Measurements from ENCODE around the gene GRB14.

Gene GRB14

GRCh38 chr2:164613321-164613982 lies 7.8 kb downstream of the GRB14 start:
- DNase-seq, result no peak

- DNase-seq, result no peak
Measured at GRCh38 chr2:164609790-164610189, 11.5 kb downstream of the GRB14 start.

GRCh38 chr2:164606557-164606956 lies 14.7 kb downstream of the GRB14 start:
- DNase-seq, result no peak

- DNase-seq, result no peak
Measured at GRCh38 chr2:164605295-164605694, 16.0 kb downstream of the GRB14 start.

- DNase-seq, result no peak
Measured at GRCh38 chr2:164600763-164601162, 20.5 kb downstream of the GRB14 start.

GRCh38 chr2:164599954-164600589 lies 21.2 kb downstream of the GRB14 start:
- no peak for DNase-seq

- DNase-seq, result no peak
Measured at GRCh38 chr2:164597983-164598382, 23.3 kb downstream of the GRB14 start.

- DNase-seq, result no peak
Measured at GRCh38 chr2:164595031-164595430, 26.3 kb downstream of the GRB14 start.

- no peak for DNase-seq
Measured at GRCh38 chr2:164593959-164594358, 27.3 kb downstream of the GRB14 start.

GRCh38 chr2:164593541-164593940 lies 27.7 kb downstream of the GRB14 start:
- no peak for DNase-seq

- no peak for DNase-seq
Measured at GRCh38 chr2:164589522-164589921, 31.8 kb downstream of the GRB14 start.

GRCh38 chr2:164581050-164581449 lies 40.2 kb downstream of the GRB14 start:
- DNase-seq, result no peak

GRCh38 chr2:164574931-164575330 lies 46.4 kb downstream of the GRB14 start:
- no peak for DNase-seq

- no peak for DNase-seq
Measured at GRCh38 chr2:164570475-164570874, 50.8 kb downstream of the GRB14 start.

GRCh38 chr2:164569378-164569777 lies 51.9 kb downstream of the GRB14 start:
- DNase-seq, result no peak

- DNase-seq, result no peak
Measured at GRCh38 chr2:164568317-164568716, 53.0 kb downstream of the GRB14 start.

GRCh38 chr2:164567335-164567989 lies 53.8 kb downstream of the GRB14 start:
- DNase-seq, result no peak

- DNase-seq, result no peak
Measured at GRCh38 chr2:164565359-164565758, 55.9 kb downstream of the GRB14 start.

- no peak for DNase-seq
Measured at GRCh38 chr2:164562666-164563065, 58.6 kb downstream of the GRB14 start.

- no peak for DNase-seq
Measured at GRCh38 chr2:164561991-164562390, 59.3 kb downstream of the GRB14 start.

- DNase-seq, result no peak
Measured at GRCh38 chr2:164561416-164561815, 59.9 kb downstream of the GRB14 start.

- no peak for DNase-seq
Measured at GRCh38 chr2:164560902-164561301, 60.4 kb downstream of the GRB14 start.

GRCh38 chr2:164560181-164560792 lies 61.0 kb downstream of the GRB14 start:
- DNase-seq, result no peak

GRCh38 chr2:164558450-164558849 lies 62.8 kb downstream of the GRB14 start:
- no peak for DNase-seq

All from activated T-cell treated with anti-CD3 and anti-CD28 coated beads for 4 hours (primary cell).